Amygdala (tissue), 56 donors: Measurements from ENCODE around the gene ASPRV1.
"Not testable (repeated sequence)": the region's sequence is repeated elsewhere in the genome, so short reads cannot be mapped to it uniquely, and the experiment has no call there.

Source experiments
- DNase-seq, 56 donors: peaks; one replicate each; lab custom pipeline; 2025; lab: John Stamatoyannopoulos, UW

The ASPRV1 gene

GRCh38 chr2:69961496-69961895, at the start of gene ASPRV1:
Gene ASPRV1 (minus strand): TSS chr2:69961631. CDS start chr2:69961436, 195 bp downstream.
- peak in 53 of 56 donors; percentile 6 to 87 (median 57) for DNase-seq

GRCh38 chr2:70010576-70011111, 49.2 kb upstream of the ASPRV1 start:
- no peak for DNase-seq

- DNase-seq, result no peak
Measured at GRCh38 chr2:70009762-70010575, 48.5 kb upstream of the ASPRV1 start.

GRCh38 chr2:70008290-70008689, 46.9 kb upstream of the ASPRV1 start:
- no peak for DNase-seq

GRCh38 chr2:70007151-70007550, 45.7 kb upstream of the ASPRV1 start:
- no peak for DNase-seq

- DNase-seq, result no peak
Measured at GRCh38 chr2:70006447-70006784, 45.0 kb upstream of the ASPRV1 start.

- no peak for DNase-seq
Measured at GRCh38 chr2:70005752-70006446, 44.5 kb upstream of the ASPRV1 start.

- DNase-seq, result no peak
Measured at GRCh38 chr2:70005216-70005615, 43.8 kb upstream of the ASPRV1 start.

GRCh38 chr2:70003093-70003830, 41.8 kb upstream of the ASPRV1 start:
- DNase-seq, result no peak

- DNase-seq, result no peak
Measured at GRCh38 chr2:70002241-70002899, 40.9 kb upstream of the ASPRV1 start.

GRCh38 chr2:70000529-70000928, 39.1 kb upstream of the ASPRV1 start:
- not testable (repeated sequence) for DNase-seq

GRCh38 chr2:69998761-69999160, 37.3 kb upstream of the ASPRV1 start:
- DNase-seq, result no peak

- DNase-seq, result no peak
Measured at GRCh38 chr2:69997015-69997830, 35.8 kb upstream of the ASPRV1 start.

GRCh38 chr2:69995511-69995910, 34.1 kb upstream of the ASPRV1 start:
- no peak for DNase-seq

GRCh38 chr2:69994166-69994565, 32.7 kb upstream of the ASPRV1 start:
- no peak for DNase-seq

GRCh38 chr2:69993708-69994107, 32.3 kb upstream of the ASPRV1 start:
- no peak for DNase-seq

- no peak for DNase-seq
Measured at GRCh38 chr2:69993048-69993565, 31.7 kb upstream of the ASPRV1 start.

- no peak for DNase-seq
Measured at GRCh38 chr2:69992310-69993047, 31.0 kb upstream of the ASPRV1 start.
